ENCODE measurements around the gene ADD2. TPM values are rescaled to one million over a fixed set of nuclear protein-coding genes. Genes with fewer than 3 reads are reported as not detected.

The ADD2 gene
- polyA plus RNA-seq, 1 experiment = 0.12 TPM

- Histone ChIP-seq H3K9me3 (ENCODE audit: control insufficient read depth, insufficient read depth, low read length) (no peaks in the 10 kb centered on the region), H3K4me3 (ENCODE audit: low read depth, low read length) (no peak overlapping the region)
These were observed 148.0 kb downstream of the ADD2 start for GRCh38 chr2:70620020-70620419.

DNA sequence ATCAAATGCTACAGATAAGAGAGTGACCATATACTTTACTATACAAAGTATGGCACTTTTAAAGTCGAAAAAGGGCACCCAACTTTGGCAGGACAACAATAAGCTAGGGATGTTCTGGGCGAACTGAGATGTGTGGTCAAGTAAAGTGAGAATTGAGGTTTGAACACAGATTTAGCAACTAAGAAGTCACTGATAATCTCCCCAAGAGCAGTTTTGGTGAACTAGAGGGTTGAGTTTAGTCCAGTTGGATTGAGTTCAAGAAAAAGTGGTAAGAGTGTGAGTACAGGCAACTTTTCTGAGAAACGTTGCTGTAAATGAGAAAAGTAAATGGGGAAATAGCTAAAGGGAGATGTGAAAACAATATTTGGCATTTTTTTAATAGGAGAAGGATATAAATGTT, 148.8 kb downstream of the ADD2 start:
- no peaks in the 10 kb centered on the region for H3K27me3 ChIP-seq (ENCODE audit: control insufficient read depth, insufficient read depth, low read length)
- POLR2A ChIA-PET = no interaction called here
- no peaks in the 10 kb centered on the region for H3K9me3 ChIP-seq (ENCODE audit: control insufficient read depth, insufficient read depth, low read length)
- CTCF ChIA-PET = interaction anchor here (0.9 to 6.5 kb wide), 8 partner anchors 8 to 314 kb away, joined by 3 to 274 read pairs (median 4); partner anchors contain the start of gene FAM136A
- TF ChIP-seq, protein P1, sequence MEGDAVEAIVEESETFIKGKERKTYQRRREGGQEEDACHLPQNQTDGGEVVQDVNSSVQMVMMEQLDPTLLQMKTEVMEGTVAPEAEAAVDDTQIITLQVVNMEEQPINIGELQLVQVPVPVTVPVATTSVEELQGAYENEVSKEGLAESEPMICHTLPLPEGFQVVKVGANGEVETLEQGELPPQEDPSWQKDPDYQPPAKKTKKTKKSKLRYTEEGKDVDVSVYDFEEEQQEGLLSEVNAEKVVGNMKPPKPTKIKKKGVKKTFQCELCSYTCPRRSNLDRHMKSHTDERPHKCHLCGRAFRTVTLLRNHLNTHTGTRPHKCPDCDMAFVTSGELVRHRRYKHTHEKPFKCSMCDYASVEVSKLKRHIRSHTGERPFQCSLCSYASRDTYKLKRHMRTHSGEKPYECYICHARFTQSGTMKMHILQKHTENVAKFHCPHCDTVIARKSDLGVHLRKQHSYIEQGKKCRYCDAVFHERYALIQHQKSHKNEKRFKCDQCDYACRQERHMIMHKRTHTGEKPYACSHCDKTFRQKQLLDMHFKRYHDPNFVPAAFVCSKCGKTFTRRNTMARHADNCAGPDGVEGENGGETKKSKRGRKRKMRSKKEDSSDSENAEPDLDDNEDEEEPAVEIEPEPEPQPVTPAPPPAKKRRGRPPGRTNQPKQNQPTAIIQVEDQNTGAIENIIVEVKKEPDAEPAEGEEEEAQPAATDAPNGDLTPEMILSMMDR (IDR thresholded peaks at IDR 0.05; ENCODE audit: low read depth, low read length) = no peak
- no peak overlapping the region for H3K27ac ChIP-seq (ENCODE audit: low read depth, low read length)
- no peak overlapping the region for H3K4me3 ChIP-seq (ENCODE audit: low read depth, low read length)
- no peak for DNase-seq (ENCODE audit: low read depth, low spot score)

More at GRCh38 chr2:70620020-70620419, 148.0 kb downstream of the ADD2 start:
- ChIA-PET CTCF (interaction anchor here (1.7 to 6.5 kb wide), 3 partner anchors 10 to 315 kb away, joined by 4 to 274 read pairs (median 41); partner anchors contain the start of gene FAM136A), POLR2A (no interaction called here)
- Histone ChIP-seq H3K27ac (ENCODE audit: low read depth, low read length) (no peak overlapping the region), H3K27me3 (ENCODE audit: control insufficient read depth, insufficient read depth, low read length) (no peaks in the 10 kb centered on the region)
- no peak for DNase-seq (ENCODE audit: low read depth, low spot score)
- TF ChIP-seq, protein P1 (IDR thresholded peaks at IDR 0.05; ENCODE audit: low read depth, low read length) = no peak

DNA sequence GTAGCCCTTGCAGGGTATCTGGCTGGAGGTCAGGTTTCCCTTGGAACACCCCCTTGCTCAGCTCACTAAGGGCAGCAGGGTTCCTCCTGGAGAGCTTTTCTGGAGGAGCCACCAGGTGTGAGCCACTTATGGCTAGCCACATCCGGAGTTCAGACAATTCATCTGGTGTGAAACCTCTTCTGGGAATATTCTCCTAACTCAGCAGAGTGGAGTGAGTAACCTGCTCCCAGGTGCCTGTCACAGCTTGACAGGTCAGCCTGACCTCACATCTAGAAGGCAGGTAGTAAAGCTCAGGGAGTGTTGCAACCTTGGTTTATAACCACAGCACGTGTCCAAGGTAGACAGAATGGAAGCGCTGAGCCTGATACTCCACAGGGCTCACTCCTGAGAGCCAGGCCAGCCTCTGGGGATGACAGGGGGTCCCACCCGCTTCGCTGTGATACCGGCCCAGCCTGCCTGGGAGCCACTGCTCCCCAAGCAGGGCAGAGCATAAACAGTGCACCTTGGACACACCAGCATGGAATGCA, 151.8 kb downstream of the ADD2 start:
- TF ChIP-seq, protein P1 (IDR thresholded peaks at IDR 0.05; ENCODE audit: low read depth, low read length) = no peak
- DNase-seq (ENCODE audit: low read depth, low spot score) = no peak
- no peak overlapping the region for H3K27ac ChIP-seq (ENCODE audit: low read depth, low read length)
- ChIA-PET POLR2A (no interaction called here), CTCF (interaction anchor here (6.5 kb wide), 1 partner anchor 311 kb away, joined by 274 read pairs; the partner anchor contains the start of gene FAM136A)
- peaks cover 2% of the 10 kb centered on the region for H3K27me3 ChIP-seq (ENCODE audit: control insufficient read depth, insufficient read depth, low read length)
- no peak overlapping the region for H3K4me3 ChIP-seq (ENCODE audit: low read depth, low read length)
- no peaks in the 10 kb centered on the region for H3K9me3 ChIP-seq (ENCODE audit: control insufficient read depth, insufficient read depth, low read length)

- Histone ChIP-seq H3K27me3 (ENCODE audit: control insufficient read depth, insufficient read depth, low read length) (peaks cover 2% of the 10 kb centered on the region), H3K4me3 (ENCODE audit: low read depth, low read length) (no peak overlapping the region), H3K9me3 (ENCODE audit: control insufficient read depth, insufficient read depth, low read length) (no peaks in the 10 kb centered on the region), H3K27ac (ENCODE audit: low read depth, low read length) (no peak overlapping the region)
- ChIA-PET POLR2A (no interaction called here), CTCF (interaction anchor here (6.5 kb wide), 1 partner anchor 310 kb away, joined by 274 read pairs; the partner anchor contains the start of gene FAM136A)
- no peak for DNase-seq (ENCODE audit: low read depth, low spot score)
- TF ChIP-seq, protein P1 (IDR thresholded peaks at IDR 0.05; ENCODE audit: low read depth, low read length) = no peak
These were observed 152.8 kb downstream of the ADD2 start for GRCh38 chr2:70615222-70615621.

DNA sequence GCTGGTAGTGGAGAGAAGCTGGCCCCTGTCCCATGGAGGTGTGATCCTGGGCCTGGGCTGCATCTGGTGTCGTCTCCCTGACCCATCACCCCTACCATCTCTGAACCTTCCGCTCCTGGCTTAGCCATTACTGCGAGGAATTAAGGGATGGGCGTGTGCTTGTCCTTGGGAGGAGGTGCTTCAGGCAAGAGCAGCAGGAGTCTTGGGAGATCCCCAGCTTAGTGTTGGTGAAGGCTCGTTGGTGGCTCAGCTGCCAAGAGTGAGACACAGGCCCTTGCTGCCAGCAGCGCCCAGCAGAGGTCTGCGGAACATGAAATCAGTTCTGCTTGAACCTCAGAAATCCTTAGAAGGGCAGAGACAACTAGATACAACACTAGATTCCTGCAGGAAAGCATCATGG, 154.5 kb downstream of the ADD2 start:
- Histone ChIP-seq H3K27ac (ENCODE audit: low read depth, low read length) (no peak overlapping the region), H3K27me3 (ENCODE audit: control insufficient read depth, insufficient read depth, low read length) (peaks cover 6% of the 10 kb centered on the region)

More for the DNA sequence above, 154.5 kb downstream of the ADD2 start:
- no peak for DNase-seq (ENCODE audit: low read depth, low spot score)
- no peak overlapping the region for H3K4me3 ChIP-seq (ENCODE audit: low read depth, low read length)
- no peaks in the 10 kb centered on the region for H3K9me3 ChIP-seq (ENCODE audit: control insufficient read depth, insufficient read depth, low read length)
- TF ChIP-seq, protein P1 (IDR thresholded peaks at IDR 0.05; ENCODE audit: low read depth, low read length) = no peak
- POLR2A ChIA-PET = no interaction called here
- CTCF ChIA-PET = interaction anchor here (1.1 kb wide), 1 partner anchor 309 kb away, joined by 4 read pairs; no protein-coding TSS in a partner anchor
